ENCODE results near the gene POR. TPM values are rescaled to one million over a fixed set of nuclear protein-coding genes. Genes with fewer than 3 reads are reported as not detected.

POR gene
- total and polyA plus RNA-seq, 2 of the 13 experiments (the other 11 are each of a cell fraction or from before 2014, with no cell fraction given), result 145 to 266 TPM

DNA sequence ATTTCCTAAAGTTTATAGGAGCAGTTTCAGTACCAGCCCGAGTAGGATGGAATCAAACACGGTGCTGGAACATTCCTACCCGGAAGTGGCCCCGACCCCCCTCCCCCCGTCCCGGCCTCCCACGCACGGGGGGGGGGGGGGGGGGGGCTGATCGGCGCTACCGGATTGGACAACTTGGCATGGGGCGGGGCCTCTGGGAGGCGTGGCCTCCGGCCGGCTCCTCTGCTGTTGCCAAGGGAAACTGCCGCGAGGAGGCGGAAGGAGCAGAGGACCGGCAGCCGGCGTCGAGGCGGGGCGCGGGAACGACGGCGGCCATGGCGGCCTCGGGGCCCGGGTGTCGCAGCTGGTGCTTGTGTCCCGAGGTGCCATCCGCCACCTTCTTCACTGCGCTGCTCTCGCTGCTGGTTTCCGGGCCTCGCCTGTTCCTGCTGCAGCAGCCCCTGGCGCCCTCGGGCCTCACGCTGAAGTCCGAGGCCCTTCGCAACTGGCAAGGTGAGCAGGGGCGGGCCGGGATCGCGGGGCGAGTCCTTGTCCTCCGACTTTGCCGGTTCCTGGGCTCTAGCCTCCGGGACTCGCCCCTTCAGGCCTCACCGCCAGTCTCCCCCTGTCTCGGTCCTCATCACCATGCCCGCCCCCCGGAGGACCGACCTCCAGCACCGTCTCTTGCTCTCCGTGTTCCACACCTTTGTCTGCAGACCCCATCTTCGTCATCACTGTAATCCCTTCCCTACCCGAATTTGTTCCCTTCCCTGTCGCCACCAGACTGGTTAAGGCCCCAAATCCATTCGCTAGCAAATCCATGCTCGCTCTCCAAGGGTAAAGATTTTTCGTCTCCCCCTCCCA lies 36.0 kb upstream of the POR start, which contains the start of gene RHBDD2 (continued):
- TF ChIP-seq ZNF513 (CRISPR knock-in tag; conservative IDR thresholded peaks at IDR 0.05) (no peak), ZNF75D (CRISPR knock-in tag; IDR thresholded peaks at IDR 0.05; ENCODE audit: borderline replicate concordance) (no peak), ZNF619 (CRISPR knock-in tag; IDR thresholded peaks at IDR 0.05) (no peak), JARID2 (CRISPR knock-in tag; IDR thresholded peaks at IDR 0.05; ENCODE audit: insufficient replicate concordance) (no peak), KDM5A (IDR thresholded peaks at IDR 0.05; ENCODE audit: borderline replicate concordance, low read length) (no peak; the same call in 1 of the 2 replicates), SOX5 (CRISPR knock-in tag; IDR thresholded peaks at IDR 0.05; ENCODE audit: borderline replicate concordance) (no peak), MXD4 (CRISPR knock-in tag; IDR thresholded peaks at IDR 0.05) (peak; percentile 82), RNF2 (conservative IDR thresholded peaks at IDR 0.05; ENCODE audit: low read depth) (no peak), ZNF12 (CRISPR knock-in tag; IDR thresholded peaks at IDR 0.05) (peak; percentile 26; the same call in 1 of the 2 replicates), PBX3 (CRISPR knock-in tag; IDR thresholded peaks at IDR 0.05; ENCODE audit: borderline replicate concordance) (0 out of 2 replicates have a peak, but pooled peaks have one; percentile 46), ZNF772 (CRISPR knock-in tag; IDR thresholded peaks at IDR 0.05) (peak; percentile 77), KDM5B (CRISPR knock-in tag; IDR thresholded peaks at IDR 0.05; ENCODE audit: borderline replicate concordance) (peak; percentile 94), PREB (CRISPR knock-in tag; IDR thresholded peaks at IDR 0.05) (no peak), REPIN1 (CRISPR knock-in tag; IDR thresholded peaks at IDR 0.05; ENCODE audit: borderline replicate concordance, low read depth) (no peak), ZNF737 (CRISPR knock-in tag; IDR thresholded peaks at IDR 0.05; ENCODE audit: borderline replicate concordance) (0 out of 2 replicates have a peak, but pooled peaks have one; percentile 42), GABPA (IDR thresholded peaks at IDR 0.05; ENCODE audit: low read depth, low read length) (no peak; the same call in none of the 2 replicates), GABPA (CRISPR knock-in tag; IDR thresholded peaks at IDR 0.05; ENCODE audit: low read depth) (peak; percentile 81)
- TF ChIP-seq, protein P1, sequence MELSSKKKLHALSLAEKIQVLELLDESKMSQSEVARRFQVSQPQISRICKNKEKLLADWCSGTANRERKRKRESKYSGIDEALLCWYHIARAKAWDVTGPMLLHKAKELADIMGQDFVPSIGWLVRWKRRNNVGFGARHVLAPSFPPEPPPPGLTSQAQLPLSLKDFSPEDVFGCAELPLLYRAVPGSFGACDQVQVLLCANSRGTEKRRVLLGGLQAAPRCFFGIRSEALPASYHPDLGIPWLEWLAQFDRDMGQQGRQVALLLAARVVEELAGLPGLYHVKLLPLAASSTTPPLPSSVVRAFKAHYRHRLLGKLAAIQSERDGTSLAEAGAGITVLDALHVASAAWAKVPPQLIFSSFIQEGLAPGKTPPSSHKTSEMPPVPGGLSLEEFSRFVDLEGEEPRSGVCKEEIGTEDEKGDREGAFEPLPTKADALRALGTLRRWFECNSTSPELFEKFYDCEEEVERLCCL (CRISPR knock-in tag; IDR thresholded peaks at IDR 0.05; ENCODE audit: borderline replicate concordance), result 0 out of 2 replicates have a peak, but pooled peaks have one; percentile 25
- TF ChIP-seq, protein P2, sequence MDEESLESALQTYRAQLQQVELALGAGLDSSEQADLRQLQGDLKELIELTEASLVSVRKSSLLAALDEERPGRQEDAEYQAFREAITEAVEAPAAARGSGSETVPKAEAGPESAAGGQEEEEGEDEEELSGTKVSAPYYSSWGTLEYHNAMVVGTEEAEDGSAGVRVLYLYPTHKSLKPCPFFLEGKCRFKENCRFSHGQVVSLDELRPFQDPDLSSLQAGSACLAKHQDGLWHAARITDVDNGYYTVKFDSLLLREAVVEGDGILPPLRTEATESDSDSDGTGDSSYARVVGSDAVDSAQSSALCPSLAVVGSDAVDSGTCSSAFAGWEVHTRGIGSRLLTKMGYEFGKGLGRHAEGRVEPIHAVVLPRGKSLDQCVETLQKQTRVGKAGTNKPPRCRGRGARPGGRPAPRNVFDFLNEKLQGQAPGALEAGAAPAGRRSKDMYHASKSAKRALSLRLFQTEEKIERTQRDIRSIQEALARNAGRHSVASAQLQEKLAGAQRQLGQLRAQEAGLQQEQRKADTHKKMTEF (CRISPR knock-in tag; IDR thresholded peaks at IDR 0.05), result peak; percentile 80
- TF ChIP-seq, protein P3, sequence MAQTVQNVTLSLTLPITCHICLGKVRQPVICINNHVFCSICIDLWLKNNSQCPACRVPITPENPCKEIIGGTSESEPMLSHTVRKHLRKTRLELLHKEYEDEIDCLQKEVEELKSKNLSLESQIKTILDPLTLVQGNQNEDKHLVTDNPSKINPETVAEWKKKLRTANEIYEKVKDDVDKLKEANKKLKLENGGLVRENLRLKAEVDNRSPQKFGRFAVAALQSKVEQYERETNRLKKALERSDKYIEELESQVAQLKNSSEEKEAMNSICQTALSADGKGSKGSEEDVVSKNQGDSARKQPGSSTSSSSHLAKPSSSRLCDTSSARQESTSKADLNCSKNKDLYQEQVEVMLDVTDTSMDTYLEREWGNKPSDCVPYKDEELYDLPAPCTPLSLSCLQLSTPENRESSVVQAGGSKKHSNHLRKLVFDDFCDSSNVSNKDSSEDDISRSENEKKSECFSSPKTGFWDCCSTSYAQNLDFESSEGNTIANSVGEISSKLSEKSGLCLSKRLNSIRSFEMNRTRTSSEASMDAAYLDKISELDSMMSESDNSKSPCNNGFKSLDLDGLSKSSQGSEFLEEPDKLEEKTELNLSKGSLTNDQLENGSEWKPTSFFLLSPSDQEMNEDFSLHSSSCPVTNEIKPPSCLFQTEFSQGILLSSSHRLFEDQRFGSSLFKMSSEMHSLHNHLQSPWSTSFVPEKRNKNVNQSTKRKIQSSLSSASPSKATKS (CRISPR knock-in tag; IDR thresholded peaks at IDR 0.05), result no peak
